Measurements from ENCODE around the gene GALNT7. TPM values are rescaled to one million over a fixed set of nuclear protein-coding genes. Genes with fewer than 3 reads are reported as not detected.
A peak's percentile ranks its signal among the peaks of the same experiment; 100 is the strongest.

The GALNT7 gene
- total RNA-seq, 1 donor from 2014 or later: 16.9 TPM

DNA sequence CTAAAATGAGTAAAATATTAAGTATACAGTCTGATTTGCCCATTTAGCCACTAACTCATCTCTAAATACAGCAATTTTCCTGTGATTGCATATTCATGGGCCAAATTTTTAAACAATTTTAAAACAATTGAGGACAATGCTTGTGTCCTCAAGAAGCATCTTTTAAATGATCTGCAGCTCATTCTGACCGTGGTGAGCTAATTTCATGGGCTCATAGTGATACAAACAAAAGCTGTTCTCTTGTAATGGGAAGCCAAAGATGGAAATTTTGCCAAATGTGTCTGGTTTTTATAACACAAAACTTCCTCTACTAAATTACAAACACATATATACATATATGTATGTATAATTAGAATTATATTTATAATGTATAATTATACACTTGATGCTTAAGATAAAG is 125.8 kb downstream of the GALNT7 start:
- POLR2A ChIA-PET: no interaction called here
- ATAC-seq (ENCODE audit: low read depth) (no peak), DNase-seq (no peak)
- H3K4me3 Mint-ChIP-seq: no peak overlapping the region
- H3K27ac Mint-ChIP-seq: no peak overlapping the region
- intact Hi-C loops (cut with micrococcal nuclease): no loop called here
- CTCF ChIA-PET: no interaction called here
- TF ChIP-seq, protein P1, sequence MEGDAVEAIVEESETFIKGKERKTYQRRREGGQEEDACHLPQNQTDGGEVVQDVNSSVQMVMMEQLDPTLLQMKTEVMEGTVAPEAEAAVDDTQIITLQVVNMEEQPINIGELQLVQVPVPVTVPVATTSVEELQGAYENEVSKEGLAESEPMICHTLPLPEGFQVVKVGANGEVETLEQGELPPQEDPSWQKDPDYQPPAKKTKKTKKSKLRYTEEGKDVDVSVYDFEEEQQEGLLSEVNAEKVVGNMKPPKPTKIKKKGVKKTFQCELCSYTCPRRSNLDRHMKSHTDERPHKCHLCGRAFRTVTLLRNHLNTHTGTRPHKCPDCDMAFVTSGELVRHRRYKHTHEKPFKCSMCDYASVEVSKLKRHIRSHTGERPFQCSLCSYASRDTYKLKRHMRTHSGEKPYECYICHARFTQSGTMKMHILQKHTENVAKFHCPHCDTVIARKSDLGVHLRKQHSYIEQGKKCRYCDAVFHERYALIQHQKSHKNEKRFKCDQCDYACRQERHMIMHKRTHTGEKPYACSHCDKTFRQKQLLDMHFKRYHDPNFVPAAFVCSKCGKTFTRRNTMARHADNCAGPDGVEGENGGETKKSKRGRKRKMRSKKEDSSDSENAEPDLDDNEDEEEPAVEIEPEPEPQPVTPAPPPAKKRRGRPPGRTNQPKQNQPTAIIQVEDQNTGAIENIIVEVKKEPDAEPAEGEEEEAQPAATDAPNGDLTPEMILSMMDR (IDR thresholded peaks at IDR 0.05): no peak
- H3K9me3 Mint-ChIP-seq: no peaks in the 10 kb centered on the region
- H3K27me3 Mint-ChIP-seq: no peaks in the 10 kb centered on the region
- H3K4me1 Mint-ChIP-seq: no peaks in the 10 kb centered on the region
- H3K36me3 Mint-ChIP-seq (ENCODE audit: low read depth): peaks cover 30% of the 10 kb centered on the region

DNA sequence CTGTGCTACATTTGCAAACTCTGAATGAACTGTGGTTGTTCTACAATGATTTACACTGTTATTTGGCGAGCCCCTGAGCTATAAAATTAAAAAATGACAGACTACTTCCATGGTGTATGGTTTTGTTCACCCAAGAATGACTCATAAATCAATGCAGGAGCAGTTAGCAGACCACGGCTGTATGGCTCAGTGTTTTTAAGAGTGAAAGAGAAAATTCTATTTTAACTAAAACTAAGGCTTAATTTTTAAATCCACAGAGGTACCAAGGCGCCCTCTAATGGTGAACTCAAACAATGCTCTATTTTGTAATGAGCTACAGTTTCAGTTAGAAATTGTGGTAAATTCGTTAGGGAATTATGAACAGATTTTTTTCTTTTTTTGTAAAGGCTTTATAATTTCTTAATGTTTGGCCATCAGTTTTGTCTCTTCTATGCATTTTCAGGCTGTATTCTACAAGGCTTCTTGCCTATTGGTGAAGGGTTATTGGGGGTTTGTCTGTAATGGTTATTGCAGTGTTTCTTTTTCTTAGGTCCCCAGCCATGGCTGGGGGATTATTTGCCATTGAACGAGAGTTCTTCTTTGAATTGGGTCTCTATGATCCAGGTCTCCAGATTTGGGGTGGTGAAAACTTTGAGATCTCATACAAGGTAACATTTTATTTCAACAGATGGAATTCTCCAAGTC is 133.0 kb downstream of the GALNT7 start:
- no peak overlapping the region for H3K4me3 Mint-ChIP-seq
- H3K27ac Mint-ChIP-seq: no peak overlapping the region
- CTCF ChIA-PET: interaction anchor here (0.7 to 2.3 kb wide), 21 partner anchors 8 to 290 kb away, joined by 3 to 46 read pairs (median 4); no protein-coding TSS in a partner anchor
- TF ChIP-seq, protein P1 (IDR thresholded peaks at IDR 0.05): no peak
- ATAC-seq (ENCODE audit: low read depth) (peak; percentile 40), DNase-seq (no peak)
- intact Hi-C loops (cut with micrococcal nuclease): loop anchor here (1.0 kb wide), 2 partner anchors 276 to 288 kb away; no protein-coding TSS in a partner anchor
- H3K27me3 Mint-ChIP-seq: no peaks in the 10 kb centered on the region
- POLR2A ChIA-PET: interaction anchor here (1.1 kb wide), 1 partner anchor 280 kb away, joined by 3 read pairs; no protein-coding TSS in a partner anchor
- peaks cover 44% of the 10 kb centered on the region for H3K36me3 Mint-ChIP-seq (ENCODE audit: low read depth)
- H3K9me3 Mint-ChIP-seq: no peaks in the 10 kb centered on the region
- peaks cover 7% of the 10 kb centered on the region for H3K4me1 Mint-ChIP-seq

DNA sequence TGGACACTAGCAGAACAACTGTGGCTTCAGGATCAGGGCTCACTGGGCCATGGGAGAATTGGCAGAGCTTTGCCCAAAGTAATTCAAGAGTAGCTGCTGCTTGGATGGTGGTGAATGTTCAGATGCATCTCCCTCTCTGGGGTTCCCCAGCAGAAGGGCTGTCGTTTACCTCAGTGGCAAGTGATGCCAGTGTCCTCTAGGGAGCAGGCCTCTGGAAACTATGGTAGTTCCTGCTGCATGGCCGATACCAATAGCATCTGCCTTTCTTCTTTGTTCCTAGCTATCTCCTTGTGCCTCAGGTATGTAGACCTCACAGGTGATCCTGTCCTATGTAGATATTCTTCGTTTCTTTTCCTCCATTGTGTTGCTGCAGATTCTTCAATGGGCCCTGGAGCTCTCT is 139.2 kb downstream of the GALNT7 start:
- POLR2A ChIA-PET: no interaction called here
- H3K27ac Mint-ChIP-seq: no peak overlapping the region
- no peak for DNase-seq
- intact Hi-C loops (cut with micrococcal nuclease): no loop called here
- peaks cover 57% of the 10 kb centered on the region for H3K36me3 Mint-ChIP-seq (ENCODE audit: low read depth)
- CTCF ChIA-PET: interaction anchor here (0.6 to 3.0 kb wide), 3 partner anchors 11 to 295 kb away, joined by 3 to 13 read pairs (median 3); no protein-coding TSS in a partner anchor
- H3K9me3 Mint-ChIP-seq: no peaks in the 10 kb centered on the region
- no peak for ATAC-seq (ENCODE audit: low read depth)
- H3K4me1 Mint-ChIP-seq: no peaks in the 10 kb centered on the region
- no peaks in the 10 kb centered on the region for H3K27me3 Mint-ChIP-seq
- TF ChIP-seq, protein P1 (IDR thresholded peaks at IDR 0.05): no peak
- no peak overlapping the region for H3K4me3 Mint-ChIP-seq

DNA sequence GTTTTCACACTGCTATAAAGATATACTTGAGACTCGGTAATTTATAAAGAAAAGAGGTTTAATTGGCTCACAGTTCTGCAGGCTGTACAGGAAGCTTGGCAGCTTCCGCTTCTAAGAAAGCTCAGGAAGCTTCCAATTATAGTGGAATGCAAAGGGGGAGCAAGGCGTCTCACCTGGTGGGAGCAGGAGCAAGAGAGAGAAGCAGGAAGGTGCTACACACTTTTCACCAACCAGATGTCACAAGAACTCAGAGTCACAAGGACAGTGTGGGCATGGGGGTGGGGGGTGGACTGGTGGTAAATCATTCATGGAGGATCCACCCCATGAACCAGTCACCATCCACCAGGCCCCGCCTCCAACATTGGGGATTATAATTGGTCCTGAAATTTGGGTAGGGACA is 142.8 kb downstream of the GALNT7 start:
- DNase-seq: no peak
- no peak for ATAC-seq (ENCODE audit: low read depth)
- Mint-ChIP-seq H3K27ac (no peak overlapping the region), H3K36me3 (ENCODE audit: low read depth) (peaks cover 36% of the 10 kb centered on the region), H3K4me3 (no peak overlapping the region), H3K4me1 (no peaks in the 10 kb centered on the region), H3K27me3 (no peaks in the 10 kb centered on the region), H3K9me3 (no peaks in the 10 kb centered on the region)
- TF ChIP-seq, protein P1 (IDR thresholded peaks at IDR 0.05): no peak
- POLR2A ChIA-PET: no interaction called here
- CTCF ChIA-PET: interaction anchor here (1.7 kb wide), 1 partner anchor 107 kb away, joined by 3 read pairs; no protein-coding TSS in a partner anchor
- intact Hi-C loops (cut with micrococcal nuclease): no loop called here

DNA sequence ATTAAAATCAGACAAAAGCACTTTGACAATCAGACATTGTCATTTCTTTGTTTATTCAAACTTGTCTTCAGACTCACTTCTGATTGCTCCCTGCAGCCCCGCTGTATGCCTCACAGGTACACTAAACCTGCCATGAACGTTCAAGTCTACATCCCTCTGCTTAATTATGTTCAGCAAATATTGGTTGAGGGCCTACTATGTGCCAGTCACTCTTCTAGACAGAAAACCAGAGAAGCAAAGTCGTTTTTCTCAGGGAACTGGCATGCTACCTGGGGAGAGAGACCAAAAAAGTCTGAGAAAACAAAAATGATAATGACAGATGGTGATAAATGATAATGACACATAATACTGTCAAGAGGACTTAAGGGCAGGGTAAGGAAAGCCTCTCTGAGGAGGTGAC is 146.1 kb downstream of the GALNT7 start:
- H3K4me3 Mint-ChIP-seq: no peak overlapping the region
- H3K4me1 Mint-ChIP-seq: no peaks in the 10 kb centered on the region
- CTCF ChIA-PET: no interaction called here
- intact Hi-C loops (cut with micrococcal nuclease): loop anchor here (5.0 kb wide), 1 partner anchor 302 kb away; no protein-coding TSS in a partner anchor
- no peak for ATAC-seq (ENCODE audit: low read depth)
- TF ChIP-seq, protein P1 (IDR thresholded peaks at IDR 0.05): no peak
- no peaks in the 10 kb centered on the region for H3K9me3 Mint-ChIP-seq
- H3K36me3 Mint-ChIP-seq (ENCODE audit: low read depth): peaks cover 21% of the 10 kb centered on the region
- no peak for DNase-seq
- H3K27ac Mint-ChIP-seq: no peak overlapping the region
- POLR2A ChIA-PET: no interaction called here
- H3K27me3 Mint-ChIP-seq: no peaks in the 10 kb centered on the region
